HCT116 (cell line): Measurements from ENCODE around the gene FAM20C. TPM values are rescaled to one million over a fixed set of nuclear protein-coding genes. Genes with fewer than 3 reads are reported as not detected.

ENCODE experiments used
- ATAC-seq: fragments of 200-7000 bp; cut with Tn5 transposase; 2 replicates; pipeline ENCODE4 v1.9.1; 2020; ENCODE audit warnings: mild to moderate bottlenecking, moderate library complexity
- BruUV-seq: library from RNA; stranded (reverse); fragments of 400-500 nt; replicated peaks from 2 replicates; lab custom pipeline; 2021; lab: Mats Ljungman, UMichigan
- CTCF ChIA-PET: fragments of 300-600 bp; sonication (Branson Sonifier 250); formaldehyde crosslinking; loops from one replicate; lab custom pipeline; 2021; ENCODE audit warnings: antibody characterized with exemption; lab: Charles Lee
- POLR2A ChIA-PET: fragments of 300-600, 350-600 bp; sonication (Branson Sonifier 250); formaldehyde crosslinking; loops from one replicate; lab custom pipeline; 2021; ENCODE audit warnings: antibody characterized with exemption; lab: Charles Lee
- RAD21 ChIA-PET, 2 experiments: fragments of 300-600 bp; sonication (Branson Sonifier 250); formaldehyde crosslinking; loops; one replicate each; lab custom pipeline; 2023; ENCODE audit warnings: low total read pairs in 2 of 2; ENCODE audit not compliant: uncharacterized antibody in 2 of 2, unreplicated experiment in 2 of 2, low non-redundant PET in 1 of 2; lab: Charles Lee
- DNase-seq: peaks from one replicate; pipeline ENCODE4 v3.0.0-alpha.2; 2010; ENCODE audit warnings: low read depth, low spot score
- H2AFZ ChIP-seq: fragments of 200-600 bp; shearing (Covaris generic), sonication (generic); 2 replicates; pipeline ENCODE4 v1.6.1; 2017; ENCODE audit warnings: low read depth, mixed run types, mixed read lengths, antibody characterized with exemption, low read length; ENCODE audit not compliant: poor library complexity, severe bottlenecking
- H3K27ac ChIP-seq: 2 replicates; pipeline ENCODE4 v1.5.1; 2012; ENCODE audit warnings: low read depth, low read length
- H3K27me3 ChIP-seq: fragments of 200-600 bp; sonication (generic); 2 replicates; pipeline ENCODE4 v1.6.1; 2016; ENCODE audit warnings: mixed run types, low read length, mixed read lengths; ENCODE audit not compliant: insufficient read depth
- H3K36me3 ChIP-seq, 2 experiments: fragments of 200-500 bp in 1 of 2; fragments of 200-600 bp in 1 of 2; sonication (Bioruptor generic) in 1 of 2; sonication (generic) in 1 of 2; 2 replicates each; pipeline versions ENCODE4 v1.5.1 to v1.6.1; 2014 to 2016; ENCODE audit warnings: low read length in 2 of 2, inconsistent platforms in 1 of 2, mixed read lengths in 1 of 2, mixed run types in 1 of 2; ENCODE audit not compliant: insufficient read depth in 2 of 2, control insufficient read depth in 1 of 2
- H3K4me1 ChIP-seq, 2 experiments: fragments of 200-600 bp in 1 of 2; sonication (generic) in 1 of 2; 2 replicates each; pipeline versions ENCODE4 v1.5.1 to v1.6.1; 2012 to 2017; ENCODE audit warnings: low read length in 2 of 2, inconsistent platforms in 1 of 2, mild to moderate bottlenecking in 1 of 2, mixed read lengths in 1 of 2, mixed run types in 1 of 2, moderate library complexity in 1 of 2; ENCODE audit not compliant: insufficient read depth in 2 of 2, control insufficient read depth in 1 of 2
- H3K4me2 ChIP-seq: fragments of 200-600 bp; sonication (generic); 2 replicates; pipeline ENCODE4 v1.6.1; 2017; ENCODE audit warnings: mixed run types, low read length, mixed read lengths
- H3K4me3 ChIP-seq, 2 experiments: fragments of 200-600 bp in 1 of 2; sonication (generic) in 1 of 2; replicated peaks in 1 of 2; 2 replicates each; pipeline ENCODE4 v1.5.1; 2011 to 2016; ENCODE audit warnings: low read length in 2 of 2, control low read depth in 1 of 2, low read depth in 1 of 2, mild to moderate bottlenecking in 1 of 2, mixed read lengths in 1 of 2, mixed run types in 1 of 2
- H3K79me2 ChIP-seq: fragments of 200-600 bp; sonication (generic); 2 replicates; pipeline ENCODE4 v1.6.1; 2017; ENCODE audit warnings: mild to moderate bottlenecking, mixed run types, low read length, moderate library complexity, mixed read lengths; ENCODE audit not compliant: insufficient read depth
- H3K9ac ChIP-seq: fragments of 200-600 bp; sonication (generic); 2 replicates; pipeline ENCODE4 v1.6.1; 2016; ENCODE audit warnings: low read length, mixed read lengths
- H3K9me2 ChIP-seq: fragments of 200-600 bp; sonication (generic), shearing (Covaris generic); 2 replicates; pipeline ENCODE4 v1.6.1; 2017; ENCODE audit warnings: mixed run types, mild to moderate bottlenecking, moderate library complexity; ENCODE audit not compliant: insufficient read depth
- H3K9me3 ChIP-seq, 2 experiments: fragments of 200-500 bp in 1 of 2; fragments of 200-600 bp in 1 of 2; sonication (Bioruptor generic) in 1 of 2; sonication (generic) in 1 of 2; 2 replicates each; pipeline ENCODE4 v1.6.1; 2014 to 2017; ENCODE audit warnings: low read length in 2 of 2, mixed read lengths in 2 of 2, inconsistent platforms in 1 of 2, low read depth in 1 of 2, mild to moderate bottlenecking in 1 of 2, mixed run types in 1 of 2, moderate library complexity in 1 of 2; ENCODE audit not compliant: control insufficient read depth in 1 of 2, insufficient read depth in 1 of 2
- H4K20me1 ChIP-seq: fragments of 200-600 bp; sonication (generic), shearing (Covaris generic); 2 replicates; pipeline ENCODE4 v1.6.1; 2017; ENCODE audit warnings: mixed run types, mild to moderate bottlenecking, moderate library complexity; ENCODE audit not compliant: insufficient read depth
- CBX3 ChIP-seq: IDR thresholded peaks from 2 replicates; pipeline ENCODE4 v1.6.1; 2012; ENCODE audit warnings: low read depth
- CEBPB ChIP-seq: IDR thresholded peaks from 2 replicates; pipeline ENCODE4 v1.6.1; 2012; ENCODE audit warnings: low read depth
- CTCF ChIP-seq, 3 experiments: fragments of 200-600 bp in 1 of 3; sonication (generic) in 1 of 3; IDR thresholded peaks in 2 of 3; conservative IDR thresholded peaks in 1 of 3; 2 replicates each; pipeline ENCODE4 v1.5.1; 2012 to 2017; ENCODE audit warnings: low read depth in 2 of 3, low read length in 2 of 3, antibody characterized with exemption in 1 of 3, borderline replicate concordance in 1 of 3, control low read depth in 1 of 3, mild to moderate bottlenecking in 1 of 3, mixed read lengths in 1 of 3, mixed run types in 1 of 3, moderate library complexity in 1 of 3; ENCODE audit not compliant: insufficient read depth in 1 of 3
- EGR1 ChIP-seq: IDR thresholded peaks from 2 replicates; pipeline ENCODE4 v1.6.1; 2012; ENCODE audit warnings: low read depth
- ELF1 ChIP-seq: IDR thresholded peaks from 2 replicates; pipeline ENCODE4 v1.6.1; 2012; ENCODE audit warnings: low read depth, borderline replicate concordance
- EZH2phosphoT487 ChIP-seq: fragments of 200-600 bp; IDR thresholded peaks from 2 replicates; pipeline ENCODE4 v1.6.1; 2018; ENCODE audit warnings: antibody characterized with exemption, borderline replicate concordance
- JUND ChIP-seq: IDR thresholded peaks from 2 replicates; pipeline ENCODE4 v1.6.1; 2012
- MAX ChIP-seq: IDR thresholded peaks from 2 replicates; pipeline ENCODE4 v1.6.1; 2012
- POLR2A ChIP-seq: IDR thresholded peaks from 2 replicates; pipeline ENCODE4 v1.7.0; 2011; ENCODE audit warnings: borderline replicate concordance; ENCODE audit not compliant: insufficient read depth, insufficient read length; ENCODE audit errors: extremely low read depth
- POLR2AphosphoS5 ChIP-seq: IDR thresholded peaks from 2 replicates; pipeline ENCODE4 v1.6.1; 2011; ENCODE audit warnings: mild to moderate bottlenecking, low read depth, low read length, moderate library complexity
- RAD21 ChIP-seq: IDR thresholded peaks from 2 replicates; pipeline ENCODE4 v1.6.1; 2012; ENCODE audit warnings: low read depth, mild to moderate bottlenecking
- REST ChIP-seq: IDR thresholded peaks from 2 replicates; pipeline ENCODE4 v1.6.1; 2012; ENCODE audit warnings: low read depth
- SIN3A ChIP-seq: IDR thresholded peaks from 2 replicates; pipeline ENCODE4 v1.6.1; 2012; ENCODE audit warnings: low read depth
- SP1 ChIP-seq: IDR thresholded peaks from 2 replicates; pipeline ENCODE4 v1.6.1; 2012; ENCODE audit warnings: low read depth
- SRF ChIP-seq: IDR thresholded peaks from 2 replicates; pipeline ENCODE4 v1.6.1; 2012; ENCODE audit warnings: low read depth
- TCF7L2 ChIP-seq: IDR thresholded peaks from 2 replicates; pipeline ENCODE4 v1.7.0; 2011; ENCODE audit warnings: borderline replicate concordance, inconsistent platforms; ENCODE audit not compliant: insufficient read depth, insufficient read length; ENCODE audit errors: extremely low read depth
- ZBTB33 ChIP-seq: IDR thresholded peaks from 2 replicates; pipeline ENCODE4 v1.6.1; 2011; ENCODE audit warnings: mild to moderate bottlenecking, low read length, moderate library complexity; ENCODE audit not compliant: insufficient replicate concordance; ENCODE audit errors: extremely low read depth
- ZNF274 ChIP-seq: fragments of 200-500 bp; sonication (Bioruptor generic); IDR thresholded peaks from 2 replicates; pipeline ENCODE4 v1.6.1; 2014; ENCODE audit warnings: mild to moderate bottlenecking, low read depth, low read length, inconsistent platforms
- intact Hi-C: fragments of 100-400 bp; cut with micrococcal nuclease; formaldehyde crosslinking; loops from 2 replicates; pipeline ENCODE4 v1.10.0; 2022
- total RNA-seq: library from RNA; stranded (reverse); gene quantifications from one replicate; pipeline ENCODE4 v1.2.1, GENCODE V29; 2021; ENCODE audit not compliant: unreplicated experiment

Gene FAM20C
- total RNA-seq, 1 experiment from 2014 or later: 27.1 TPM

GRCh38 chr7:255038-255435, 62.7 kb downstream of the FAM20C start:
- intact Hi-C loops: no loop called here
- Histone ChIP-seq H3K9me3 (peaks cover 0 to 13% of the 10 kb centered on the region in 2 experiments; a peak in 1 of 4 replicates), H2AFZ (no peak overlapping the region), H3K27ac (no peak overlapping the region), H3K9me2 (no peaks in the 10 kb centered on the region), H4K20me1 (no peaks in the 10 kb centered on the region), H3K4me1 (no peaks in the 10 kb centered on the region), H3K27me3 (no peaks in the 10 kb centered on the region), H3K9ac (no peak overlapping the region), H3K4me2 (no peak overlapping the region), H3K36me3 (no peaks in the 10 kb centered on the region; a peak in 2 of 4 replicates), H3K4me3 (no peak overlapping the region), H3K79me2 (no peaks in the 10 kb centered on the region)
- CTCF ChIA-PET: no interaction called here
- POLR2A ChIA-PET: no interaction called here
- ATAC-seq (no peak), DNase-seq (no peak)
- TF ChIP-seq ZNF274 (no peak), CBX3 (no peak), RAD21 (no peak), SIN3A (no peak), CTCF (IDR thresholded peaks at IDR 0.05 in 2 of 3, conservative IDR thresholded peaks at IDR 0.05 in 1 of 3; ENCODE audit: borderline replicate concordance in 1 of 3, insufficient read depth in 1 of 3, low read depth in 2 of 3, low read length in 2 of 3) (no peak), ELF1 (no peak), POLR2AphosphoS5 (no peak), REST (no peak), SRF (no peak), JUND (no peak), EZH2phosphoT487 (no peak), EGR1 (no peak), CEBPB (no peak), POLR2A (no peak), ZBTB33 (no peak), TCF7L2 (no peak), SP1 (no peak), MAX (no peak)
- RAD21 ChIA-PET: no interaction called here
- no TSS peak for BruUV-seq
